ENCODE data around the gene SPATA31C2. TPM values are rescaled to one million over a fixed set of nuclear protein-coding genes. Genes with fewer than 3 reads are reported as not detected.

Gene SPATA31C2
- total and polyA plus RNA-seq, 5 donors from 2014 or later = 0.10 to 1.4 (median 0.28) TPM; not detected in 1

- no peak overlapping the region for H3K27ac Mint-ChIP-seq
- H3K9me3 ChIP-seq (ENCODE audit: control insufficient read depth in 2 of 2, low read length in 2 of 2) = no peaks in the 10 kb centered on the region
- peak in 1 of 3 donors; percentile 27 for DNase-seq
- H3K4me1 Mint-ChIP-seq = peaks cover 5 to 14% (median 9%) of the 10 kb centered on the region in 4 donors
- H3K4me3 Mint-ChIP-seq = no peak overlapping the region
- no peaks in the 10 kb centered on the region for H3K4me1 ChIP-seq (ENCODE audit: control insufficient read depth, insufficient read depth, low read length, poor library complexity, severe bottlenecking)
- no peak overlapping the region for H3K27ac ChIP-seq (ENCODE audit: insufficient read depth, low read length, poor library complexity, severe bottlenecking)
- H3K9me3 Mint-ChIP-seq = no peaks in the 10 kb centered on the region
- H3K4me3 ChIP-seq (ENCODE audit: low read depth, low read length) = no peak overlapping the region
- peaks cover 2% of the 10 kb centered on the region for H3K27me3 ChIP-seq (ENCODE audit: control insufficient read depth, insufficient read depth, low read length)
- peaks cover 14% of the 10 kb centered on the region for H3K27me3 Mint-ChIP-seq
- peak; percentile 39 to 45 for ATAC-seq (ENCODE audit: low read depth in 2 of 2)
- no peaks in the 10 kb centered on the region for H3K36me3 Mint-ChIP-seq
- no peaks in the 10 kb centered on the region for H3K36me3 ChIP-seq (ENCODE audit: control insufficient read depth, insufficient read depth, low read length)
Observed at GRCh38 chr9:88179062-88179521, 40.8 kb upstream of the SPATA31C2 start.

GRCh38 chr9:88178641-88179040 is 40.4 kb upstream of the SPATA31C2 start:
- no peak overlapping the region for H3K4me3 Mint-ChIP-seq
- Histone ChIP-seq H3K4me1 (ENCODE audit: control insufficient read depth, insufficient read depth, low read length, poor library complexity, severe bottlenecking) (no peaks in the 10 kb centered on the region), H3K4me3 (ENCODE audit: low read depth, low read length) (no peak overlapping the region), H3K27ac (ENCODE audit: insufficient read depth, low read length, poor library complexity, severe bottlenecking) (no peak overlapping the region), H3K9me3 (ENCODE audit: control insufficient read depth in 2 of 2, low read length in 2 of 2) (no peaks in the 10 kb centered on the region), H3K36me3 (ENCODE audit: control insufficient read depth, insufficient read depth, low read length) (no peaks in the 10 kb centered on the region), H3K27me3 (ENCODE audit: control insufficient read depth, insufficient read depth, low read length) (peaks cover 2% of the 10 kb centered on the region)
- no peak for ATAC-seq (ENCODE audit: low read depth in 2 of 2)
- DNase-seq = no peak
- peaks cover 5 to 14% (median 9%) of the 10 kb centered on the region in 4 donors for H3K4me1 Mint-ChIP-seq
- peak overlapping the region in 1 of 3 donors; percentile 11 for H3K27ac Mint-ChIP-seq
- H3K27me3 Mint-ChIP-seq = peaks cover 14% of the 10 kb centered on the region
- no peaks in the 10 kb centered on the region for H3K36me3 Mint-ChIP-seq
- no peaks in the 10 kb centered on the region for H3K9me3 Mint-ChIP-seq

GRCh38 chr9:88177371-88177770 is 39.1 kb upstream of the SPATA31C2 start:
- Mint-ChIP-seq H3K9me3 (no peaks in the 10 kb centered on the region), H3K4me3 (no peak overlapping the region), H3K27ac (no peak overlapping the region), H3K36me3 (no peaks in the 10 kb centered on the region), H3K4me1 (peaks cover 5 to 14% (median 9%) of the 10 kb centered on the region in 4 donors), H3K27me3 (peaks cover 21% of the 10 kb centered on the region)
- Histone ChIP-seq H3K27ac (ENCODE audit: insufficient read depth, low read length, poor library complexity, severe bottlenecking) (no peak overlapping the region), H3K4me3 (ENCODE audit: low read depth, low read length) (no peak overlapping the region), H3K27me3 (ENCODE audit: control insufficient read depth, insufficient read depth, low read length) (no peaks in the 10 kb centered on the region), H3K4me1 (ENCODE audit: control insufficient read depth, insufficient read depth, low read length, poor library complexity, severe bottlenecking) (no peaks in the 10 kb centered on the region), H3K36me3 (ENCODE audit: control insufficient read depth, insufficient read depth, low read length) (no peaks in the 10 kb centered on the region), H3K9me3 (ENCODE audit: control insufficient read depth in 2 of 2, low read length in 2 of 2) (no peaks in the 10 kb centered on the region)
- DNase-seq (no peak), ATAC-seq (ENCODE audit: low read depth in 2 of 2) (no peak)

- Histone ChIP-seq H3K4me3 (ENCODE audit: low read depth, low read length) (no peak overlapping the region), H3K27ac (ENCODE audit: insufficient read depth, low read length, poor library complexity, severe bottlenecking) (no peak overlapping the region), H3K27me3 (ENCODE audit: control insufficient read depth, insufficient read depth, low read length) (no peaks in the 10 kb centered on the region), H3K9me3 (ENCODE audit: control insufficient read depth in 2 of 2, low read length in 2 of 2) (no peaks in the 10 kb centered on the region), H3K4me1 (ENCODE audit: control insufficient read depth, insufficient read depth, low read length, poor library complexity, severe bottlenecking) (no peaks in the 10 kb centered on the region), H3K36me3 (ENCODE audit: control insufficient read depth, insufficient read depth, low read length) (no peaks in the 10 kb centered on the region)
- Mint-ChIP-seq H3K9me3 (peaks cover 0 to 1% (median 0%) of the 10 kb centered on the region in 7 donors), H3K4me1 (peaks cover 3 to 14% (median 9%) of the 10 kb centered on the region in 4 donors), H3K27ac (no peak overlapping the region), H3K4me3 (no peak overlapping the region), H3K36me3 (no peaks in the 10 kb centered on the region), H3K27me3 (peaks cover 21% of the 10 kb centered on the region)
- DNase-seq = no peak
- no peak for ATAC-seq (ENCODE audit: low read depth in 2 of 2)
Observed at GRCh38 chr9:88174324-88174723, 36.0 kb upstream of the SPATA31C2 start.

- Mint-ChIP-seq H3K27ac (no peak overlapping the region), H3K4me3 (no peak overlapping the region), H3K36me3 (no peaks in the 10 kb centered on the region), H3K4me1 (peaks cover under 1 to 6% (median 3%) of the 10 kb centered on the region in 4 donors), H3K9me3 (peaks cover 0 to 1% (median 0%) of the 10 kb centered on the region in 7 donors), H3K27me3 (peaks cover 21% of the 10 kb centered on the region)
- no peaks in the 10 kb centered on the region for H3K27me3 ChIP-seq (ENCODE audit: control insufficient read depth, insufficient read depth, low read length)
- peaks cover 0 to 6% of the 10 kb centered on the region in 2 experiments for H3K9me3 ChIP-seq (ENCODE audit: control insufficient read depth in 2 of 2, low read length in 2 of 2)
- no peak overlapping the region for H3K4me3 ChIP-seq (ENCODE audit: low read depth, low read length)
- no peaks in the 10 kb centered on the region for H3K4me1 ChIP-seq (ENCODE audit: control insufficient read depth, insufficient read depth, low read length, poor library complexity, severe bottlenecking)
- H3K36me3 ChIP-seq (ENCODE audit: control insufficient read depth, insufficient read depth, low read length) = no peaks in the 10 kb centered on the region
- no peak overlapping the region for H3K27ac ChIP-seq (ENCODE audit: insufficient read depth, low read length, poor library complexity, severe bottlenecking)
- ATAC-seq (ENCODE audit: low read depth in 2 of 2) = no peak
- peak in 2 of 3 donors; percentile 27 to 80 for DNase-seq
Observed at GRCh38 chr9:88173378-88173999, 35.2 kb upstream of the SPATA31C2 start.

- Histone ChIP-seq H3K27me3 (ENCODE audit: control insufficient read depth, insufficient read depth, low read length) (peaks cover 2% of the 10 kb centered on the region), H3K36me3 (ENCODE audit: control insufficient read depth, insufficient read depth, low read length) (no peaks in the 10 kb centered on the region), H3K4me3 (ENCODE audit: low read depth, low read length) (no peak overlapping the region), H3K9me3 (ENCODE audit: control insufficient read depth in 2 of 2, low read length in 2 of 2) (peaks cover 0 to 8% of the 10 kb centered on the region in 2 experiments), H3K27ac (ENCODE audit: insufficient read depth, low read length, poor library complexity, severe bottlenecking) (no peak overlapping the region), H3K4me1 (ENCODE audit: control insufficient read depth, insufficient read depth, low read length, poor library complexity, severe bottlenecking) (no peaks in the 10 kb centered on the region)
- Mint-ChIP-seq H3K4me3 (no peak overlapping the region), H3K27ac (no peak overlapping the region), H3K36me3 (no peaks in the 10 kb centered on the region), H3K27me3 (peaks cover 20% of the 10 kb centered on the region), H3K4me1 (no peaks in the 10 kb centered on the region), H3K9me3 (peaks cover 0 to 4% (median 0%) of the 10 kb centered on the region in 7 donors)
- ATAC-seq (ENCODE audit: low read depth in 2 of 2) = no peak
- DNase-seq = no peak
Observed at GRCh38 chr9:88169700-88170099, 31.4 kb upstream of the SPATA31C2 start.

- DNase-seq = no peak
- Mint-ChIP-seq H3K27ac (no peak overlapping the region), H3K27me3 (peaks cover 26% of the 10 kb centered on the region), H3K4me3 (no peak overlapping the region), H3K4me1 (no peaks in the 10 kb centered on the region), H3K36me3 (no peaks in the 10 kb centered on the region), H3K9me3 (peaks cover 0 to 4% (median 0%) of the 10 kb centered on the region in 7 donors)
- H3K36me3 ChIP-seq (ENCODE audit: control insufficient read depth, insufficient read depth, low read length) = no peaks in the 10 kb centered on the region
- H3K27ac ChIP-seq (ENCODE audit: insufficient read depth, low read length, poor library complexity, severe bottlenecking) = no peak overlapping the region
- H3K4me3 ChIP-seq (ENCODE audit: low read depth, low read length) = no peak overlapping the region
- ATAC-seq (ENCODE audit: low read depth in 2 of 2) = no peak
- H3K9me3 ChIP-seq (ENCODE audit: control insufficient read depth in 2 of 2, low read length in 2 of 2) = peaks cover 0 to 8% of the 10 kb centered on the region in 2 experiments
- H3K27me3 ChIP-seq (ENCODE audit: control insufficient read depth, insufficient read depth, low read length) = peaks cover 2% of the 10 kb centered on the region
- no peaks in the 10 kb centered on the region for H3K4me1 ChIP-seq (ENCODE audit: control insufficient read depth, insufficient read depth, low read length, poor library complexity, severe bottlenecking)
Observed at GRCh38 chr9:88168564-88168963, 30.3 kb upstream of the SPATA31C2 start.

GRCh38 chr9:88166660-88167059 is 28.4 kb upstream of the SPATA31C2 start:
- no peaks in the 10 kb centered on the region for H3K36me3 ChIP-seq (ENCODE audit: control insufficient read depth, insufficient read depth, low read length)
- H3K27me3 Mint-ChIP-seq = peaks cover 22% of the 10 kb centered on the region
- peaks cover 0 to 4% (median 0%) of the 10 kb centered on the region in 7 donors for H3K9me3 Mint-ChIP-seq
- no peak overlapping the region for H3K27ac ChIP-seq (ENCODE audit: insufficient read depth, low read length, poor library complexity, severe bottlenecking)
- DNase-seq (no peak), ATAC-seq (ENCODE audit: low read depth in 2 of 2) (no peak)
- H3K27me3 ChIP-seq (ENCODE audit: control insufficient read depth, insufficient read depth, low read length) = peaks cover 6% of the 10 kb centered on the region
- H3K4me1 ChIP-seq (ENCODE audit: control insufficient read depth, insufficient read depth, low read length, poor library complexity, severe bottlenecking) = no peaks in the 10 kb centered on the region
- peaks cover 0 to 8% of the 10 kb centered on the region in 2 experiments for H3K9me3 ChIP-seq (ENCODE audit: control insufficient read depth in 2 of 2, low read length in 2 of 2)
- no peak overlapping the region for H3K27ac Mint-ChIP-seq
- H3K4me1 Mint-ChIP-seq = no peaks in the 10 kb centered on the region
- H3K36me3 Mint-ChIP-seq = no peaks in the 10 kb centered on the region
- no peak overlapping the region for H3K4me3 Mint-ChIP-seq
- no peak overlapping the region for H3K4me3 ChIP-seq (ENCODE audit: low read depth, low read length)

Measured in CD4-positive, CD25-positive, alpha-beta regulatory T cell (primary cell).